ENCODE results near the gene PDZD7.
A peak's percentile ranks its signal among the peaks of the same experiment; 100 is the strongest.

PDZD7 gene

DNA sequence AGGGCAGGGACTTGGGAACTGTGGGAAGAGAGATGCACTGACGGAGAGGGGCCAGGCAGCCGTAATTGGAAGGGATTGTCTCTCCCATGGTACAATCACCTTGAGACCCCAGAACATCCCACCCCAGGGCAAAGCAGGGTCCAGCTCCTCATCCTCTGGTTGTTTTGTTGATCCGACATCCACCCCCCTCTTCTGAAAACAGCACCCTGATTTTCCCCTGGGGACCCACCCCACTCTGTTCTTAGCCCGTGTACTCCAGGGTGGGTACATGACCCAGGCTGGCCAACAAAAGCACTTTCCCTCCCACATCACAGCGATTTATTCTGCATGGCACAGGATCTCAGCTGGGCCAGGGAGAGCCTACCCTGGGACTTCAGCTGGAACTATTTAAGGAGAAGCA is 14.1 kb downstream of the PDZD7 start:
- DNase-seq: no peak

DNA sequence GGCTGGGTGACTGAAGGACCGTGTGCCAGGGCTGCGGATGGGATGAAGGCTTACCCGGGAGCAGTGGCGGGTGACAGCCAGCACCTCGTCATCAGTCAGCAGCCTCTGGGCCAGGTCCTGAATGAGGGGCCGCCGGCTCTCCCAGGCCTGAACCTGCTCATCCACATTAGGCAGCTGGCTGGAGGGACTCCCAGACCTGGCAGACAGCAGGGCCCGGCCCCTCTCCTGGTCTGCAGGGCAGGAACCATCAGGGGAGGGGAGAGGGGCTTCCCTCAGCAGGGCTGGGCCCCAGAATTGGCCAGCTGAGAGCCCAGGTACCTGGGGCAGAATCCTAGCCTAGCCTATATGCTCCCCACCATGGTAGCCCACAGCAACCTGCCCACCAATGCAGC is 15.4 kb downstream of the PDZD7 start:
- DNase-seq: no peak

DNA sequence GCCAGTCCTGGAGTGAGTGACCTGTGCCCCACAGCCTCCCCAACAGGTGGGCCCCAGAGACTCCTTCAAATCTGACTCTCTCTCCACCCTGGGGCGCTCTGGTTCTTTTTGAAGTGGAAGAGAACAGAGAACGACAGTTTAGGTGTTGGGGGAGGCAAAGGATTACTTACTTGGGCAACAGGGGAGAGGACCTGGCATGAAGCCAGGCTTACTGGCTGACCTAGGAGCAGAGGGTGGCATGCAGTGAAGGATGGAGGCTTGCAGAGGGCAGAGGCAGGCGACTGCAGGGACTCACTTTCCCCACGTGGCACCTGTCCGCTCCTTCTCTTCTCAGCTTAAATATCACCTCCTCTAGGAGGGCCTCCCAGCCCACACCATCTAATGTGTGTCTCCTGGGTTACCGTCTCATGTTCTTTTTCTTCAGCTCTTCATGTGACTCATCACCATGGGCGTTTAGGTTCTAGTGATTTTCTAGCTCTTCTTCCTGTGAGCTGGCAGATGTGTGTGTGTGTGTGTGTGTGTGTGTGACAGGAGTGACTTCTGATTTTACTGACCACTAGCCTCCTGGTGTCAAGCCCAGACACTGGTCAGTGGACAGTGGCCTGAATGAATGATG is 15.9 kb downstream of the PDZD7 start:
- DNase-seq: no peak

DNA sequence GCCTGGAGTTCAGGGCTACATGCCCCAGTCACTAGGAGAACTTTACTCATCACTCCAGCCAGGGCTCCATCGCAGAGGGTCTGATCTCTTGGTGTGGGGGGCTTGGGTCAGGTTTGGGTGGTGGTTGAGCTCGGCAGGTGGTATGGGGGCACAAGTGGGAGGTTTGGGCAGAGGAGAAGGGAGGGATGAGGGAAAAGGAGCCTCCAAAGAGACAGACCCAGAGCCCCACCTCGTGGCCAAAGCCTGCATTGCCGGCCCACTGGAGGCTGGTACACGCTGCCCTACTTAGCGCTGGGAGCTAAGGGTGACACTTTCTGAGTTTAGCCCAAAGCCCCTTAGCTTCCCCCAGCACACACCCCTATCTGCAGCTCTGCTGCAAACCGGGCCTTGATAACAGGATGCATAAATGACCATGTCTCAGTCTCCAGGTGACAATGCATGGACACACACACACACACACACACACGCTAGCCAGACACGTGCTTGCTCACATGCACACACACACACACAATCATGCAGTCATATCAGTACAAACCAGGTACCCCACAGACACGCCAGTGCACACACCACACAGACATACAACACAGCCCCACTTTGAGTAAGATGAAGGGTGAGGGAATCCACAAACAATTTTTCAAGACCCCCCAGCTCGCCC is 16.6 kb downstream of the PDZD7 start:
- DNase-seq: peak; percentile 60

DNA sequence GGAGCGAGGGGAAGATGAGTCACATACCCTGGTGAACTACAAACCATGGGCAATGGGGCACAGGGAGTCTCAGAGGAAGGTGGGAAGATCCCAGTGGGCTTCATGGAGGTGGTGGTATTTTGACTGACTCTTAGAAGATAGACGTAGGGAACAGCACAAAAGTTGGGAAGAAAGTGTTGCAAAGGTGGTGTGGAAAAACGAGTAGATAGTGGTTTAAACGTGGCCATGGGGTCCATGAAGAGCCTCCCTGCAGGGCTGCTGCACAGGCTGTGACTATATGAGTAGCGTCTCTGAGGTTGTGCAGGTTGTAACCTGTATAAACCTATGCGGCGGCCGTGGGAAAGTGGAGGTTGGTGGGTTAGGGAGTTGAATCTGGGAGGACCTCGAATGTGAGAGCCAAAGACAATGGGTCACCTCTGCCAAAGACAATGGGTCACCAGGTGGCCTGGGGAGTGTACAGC is 17.5 kb downstream of the PDZD7 start:
- no peak for DNase-seq

DNA sequence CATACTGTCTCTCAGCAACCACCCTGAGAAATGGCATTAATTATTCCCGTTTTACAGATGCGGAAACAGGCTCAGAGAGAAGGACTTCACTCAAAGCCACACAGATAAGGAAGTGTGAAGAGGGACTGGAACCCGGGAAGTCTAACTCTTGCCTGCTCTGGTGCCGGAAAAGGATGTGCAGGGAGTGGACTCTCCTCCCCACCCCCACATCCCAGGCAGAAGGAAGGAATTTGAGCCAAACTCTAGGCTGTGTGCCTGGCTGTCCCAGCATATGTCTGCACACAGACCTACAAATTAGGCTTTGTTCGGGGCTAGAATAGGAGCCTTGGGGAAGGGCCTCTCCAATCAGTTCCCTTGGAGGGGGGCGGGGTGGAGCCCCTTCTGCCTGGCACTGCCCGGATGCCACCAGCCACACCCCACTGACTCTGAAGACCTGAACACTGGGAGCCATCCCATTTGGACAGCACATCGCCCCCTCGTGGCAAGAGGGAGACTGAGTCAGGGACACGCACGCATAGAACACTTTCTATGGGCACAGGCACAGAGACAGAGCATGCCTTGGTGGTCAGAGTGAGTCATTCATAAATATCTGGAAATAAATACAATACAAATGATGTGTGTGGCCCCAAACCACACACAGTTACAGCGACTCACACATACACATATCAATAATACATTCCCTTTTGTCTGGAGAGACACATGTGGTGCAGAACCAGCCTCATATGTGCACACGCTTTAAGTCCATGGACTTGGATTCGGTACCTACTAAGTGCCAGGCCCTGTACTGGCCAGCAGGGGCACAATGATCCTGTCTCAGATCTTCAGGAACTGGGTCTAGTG is 18.2 kb downstream of the PDZD7 start:
- DNase-seq: peak; percentile 80

DNA sequence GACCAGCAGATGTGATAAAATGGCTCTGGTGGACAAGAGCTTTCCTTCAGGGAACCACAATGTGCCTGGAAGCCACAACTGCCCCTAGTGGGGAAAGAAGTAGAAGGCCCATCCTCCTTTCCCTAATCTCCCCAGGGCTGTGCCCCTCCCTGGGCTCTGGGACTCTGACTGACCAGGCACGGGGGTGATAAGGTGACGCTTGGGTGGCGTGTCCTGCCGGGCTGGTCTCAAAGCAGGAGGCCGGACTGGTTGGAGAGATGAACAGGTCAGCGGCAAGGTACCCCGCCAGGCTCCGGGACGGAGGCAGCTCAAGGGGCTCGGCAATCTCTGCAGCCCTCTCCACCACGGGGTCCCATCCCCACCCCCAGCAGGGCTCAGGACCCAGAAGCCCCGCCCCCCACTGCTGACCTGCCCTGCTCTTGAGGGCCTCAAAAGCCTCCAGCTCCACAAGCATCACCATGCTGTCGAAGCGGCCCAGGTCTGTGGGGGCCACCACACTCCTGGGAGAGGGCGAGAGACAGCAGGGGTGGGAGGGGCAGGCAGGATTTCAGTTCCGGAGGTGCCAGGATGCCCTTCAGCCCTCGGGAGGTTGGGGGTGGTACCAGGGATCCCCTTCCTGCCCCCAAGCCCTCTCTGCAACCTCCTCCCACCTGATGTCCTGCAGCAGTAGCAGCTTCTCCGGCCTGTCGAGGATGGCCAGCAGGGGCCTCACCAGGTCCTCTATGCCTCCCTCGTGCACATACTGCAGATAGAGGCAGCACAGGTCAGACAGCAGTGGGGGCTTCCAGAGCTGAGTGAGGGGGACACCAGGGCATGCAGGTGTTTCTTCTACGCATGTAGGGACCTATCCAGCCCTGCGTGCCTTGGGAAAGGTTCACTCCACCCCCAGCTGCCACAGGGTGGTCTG is 19.2 kb downstream of the PDZD7 start:
- DNase-seq: no peak

DNA sequence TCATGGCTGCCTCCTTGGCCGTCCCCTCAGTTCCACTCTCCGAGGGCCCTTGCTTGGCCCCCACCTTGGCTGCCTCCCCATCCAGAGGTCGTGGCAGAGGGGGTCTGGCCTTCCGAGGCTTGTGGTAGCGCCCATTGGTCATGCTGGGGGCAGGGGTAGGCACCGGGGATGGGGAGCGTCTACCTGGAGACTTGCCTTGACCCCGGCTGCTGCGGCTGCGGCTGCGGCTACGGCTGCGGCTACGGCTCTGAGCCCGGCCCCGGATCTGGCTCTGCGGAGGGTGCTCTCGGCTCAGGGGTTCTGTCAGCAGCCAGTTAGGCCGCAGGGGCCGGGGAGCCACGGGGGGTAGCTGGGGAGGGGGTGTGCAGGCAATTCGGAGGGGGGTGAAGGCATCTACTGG is 20.6 kb downstream of the PDZD7 start:
- no peak for DNase-seq

DNA sequence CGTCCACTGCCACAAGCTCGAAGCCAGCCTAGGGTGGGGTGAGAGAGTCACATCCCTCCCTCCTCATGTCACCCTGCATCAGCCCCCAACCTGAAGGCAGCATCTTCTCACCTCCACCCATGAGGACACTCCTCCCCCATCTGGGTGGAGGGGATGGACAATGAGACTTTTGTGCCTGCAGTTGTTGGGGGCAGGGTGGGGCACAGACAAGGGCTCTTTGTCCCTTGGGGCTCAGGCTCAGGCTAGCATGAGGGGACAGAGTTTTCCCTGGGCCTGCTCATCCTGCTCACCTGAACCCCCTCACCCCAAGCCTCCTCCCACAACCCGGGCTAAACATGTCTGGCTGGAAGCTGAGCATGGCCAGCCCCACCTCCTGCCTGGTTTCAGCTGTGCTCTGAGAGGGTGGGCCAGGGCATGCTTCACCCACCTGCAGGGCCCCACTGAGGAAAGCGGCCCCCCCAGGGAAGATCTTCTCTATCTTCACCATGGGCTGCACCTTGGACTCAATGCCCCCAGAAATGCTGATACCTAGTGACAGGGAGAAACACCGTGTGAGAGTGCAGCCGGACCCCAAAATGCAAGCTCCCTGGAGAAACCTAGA is 22.0 kb downstream of the PDZD7 start:
- DNase-seq: no peak

DNA sequence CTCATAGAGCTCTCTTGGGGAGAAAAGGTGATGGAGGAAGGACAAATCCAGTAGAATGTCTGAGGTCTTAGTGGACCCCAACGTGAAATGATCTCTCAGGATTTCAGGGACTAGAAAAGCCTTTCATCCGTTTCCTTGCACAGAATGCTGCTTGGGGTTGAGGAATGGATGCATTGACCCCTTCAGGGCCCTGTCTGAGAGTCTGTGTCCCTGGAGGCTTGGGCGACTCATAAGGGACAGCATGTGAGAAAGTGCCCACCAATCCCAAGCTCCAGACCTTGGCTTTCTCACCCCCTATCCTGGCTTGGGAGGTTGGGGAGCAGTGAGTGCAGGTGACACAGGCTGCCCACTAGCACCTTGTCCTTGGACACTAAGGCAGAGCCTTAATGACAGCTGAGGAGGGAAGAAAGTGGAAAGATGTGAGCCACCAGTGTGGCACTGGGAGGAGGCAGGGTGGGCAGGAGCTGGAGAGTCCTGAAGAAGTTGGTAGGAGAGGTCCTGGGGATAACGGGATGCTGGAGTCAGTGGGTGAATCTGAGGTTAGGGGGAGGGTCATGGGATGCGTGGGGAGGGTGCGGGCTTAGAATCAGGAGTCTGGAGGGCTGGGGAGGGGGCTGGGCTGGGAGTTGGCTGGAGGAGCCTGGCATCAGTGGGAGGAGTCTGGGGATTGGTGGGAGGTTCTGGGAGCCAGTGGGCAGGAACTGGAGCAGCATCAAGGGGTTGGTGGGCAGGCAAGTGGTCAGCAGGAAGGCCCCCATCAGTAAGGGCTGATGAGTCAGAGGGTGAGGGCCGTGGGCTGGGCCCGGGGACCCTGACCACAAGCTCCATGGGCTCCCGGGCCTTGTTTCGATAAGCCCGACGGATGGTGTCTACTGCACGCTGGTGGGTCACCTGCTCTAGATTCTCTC is 22.8 kb downstream of the PDZD7 start:
- no peak for DNase-seq

DNA sequence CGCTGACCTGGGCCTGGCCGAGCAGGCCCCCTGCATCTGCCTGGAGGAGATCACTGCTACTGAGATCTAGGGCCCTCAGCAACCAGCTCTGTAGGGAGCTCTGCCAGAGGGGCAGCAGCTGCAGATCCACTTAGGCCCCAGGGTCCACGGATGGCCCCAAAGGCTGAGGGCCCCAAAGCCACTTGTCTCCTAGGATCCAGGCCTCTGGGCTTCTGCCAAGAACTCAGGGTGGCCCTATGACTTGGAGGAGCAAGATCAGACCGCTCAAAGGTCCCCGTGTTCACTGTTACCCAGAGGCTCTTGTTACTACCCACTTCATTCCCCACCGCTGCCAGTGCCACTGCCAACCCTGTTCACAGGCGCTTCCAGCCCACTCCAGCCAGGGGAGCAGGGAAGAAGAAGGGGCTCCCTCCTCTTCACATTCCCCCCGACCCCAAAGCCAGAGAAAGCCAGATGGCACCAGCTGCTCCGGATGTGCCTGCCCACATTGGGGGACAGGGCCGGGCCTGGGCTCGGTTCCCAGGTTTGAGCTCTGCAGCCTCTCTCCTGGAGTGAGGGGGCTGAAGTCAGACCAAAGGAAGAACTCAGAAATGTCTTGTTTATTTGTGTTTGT is 23.7 kb downstream of the PDZD7 start:
- DNase-seq: no peak

DNA sequence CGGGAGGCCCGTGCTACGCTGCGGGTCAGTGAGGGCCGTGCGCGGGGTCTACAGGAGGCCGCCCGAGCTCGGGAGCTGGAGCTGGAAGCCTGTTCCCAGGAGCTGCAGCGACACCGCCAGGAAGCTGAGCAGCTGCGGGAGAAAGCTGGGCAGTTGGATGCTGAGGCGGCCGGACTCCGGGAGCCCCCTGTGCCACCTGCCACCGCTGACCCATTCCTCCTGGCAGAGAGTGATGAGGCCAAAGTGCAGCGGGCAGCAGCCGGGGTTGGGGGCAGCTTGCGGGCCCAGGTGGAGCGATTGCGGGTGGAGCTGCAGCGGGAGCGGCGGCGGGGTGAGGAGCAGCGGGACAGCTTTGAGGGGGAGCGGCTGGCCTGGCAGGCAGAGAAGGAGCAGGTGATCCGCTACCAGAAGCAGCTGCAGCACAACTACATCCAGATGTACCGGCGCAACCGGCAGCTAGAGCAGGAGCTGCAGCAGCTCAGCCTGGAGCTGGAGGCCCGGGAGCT is 24.3 kb downstream of the PDZD7 start:
- DNase-seq: no peak

DNA sequence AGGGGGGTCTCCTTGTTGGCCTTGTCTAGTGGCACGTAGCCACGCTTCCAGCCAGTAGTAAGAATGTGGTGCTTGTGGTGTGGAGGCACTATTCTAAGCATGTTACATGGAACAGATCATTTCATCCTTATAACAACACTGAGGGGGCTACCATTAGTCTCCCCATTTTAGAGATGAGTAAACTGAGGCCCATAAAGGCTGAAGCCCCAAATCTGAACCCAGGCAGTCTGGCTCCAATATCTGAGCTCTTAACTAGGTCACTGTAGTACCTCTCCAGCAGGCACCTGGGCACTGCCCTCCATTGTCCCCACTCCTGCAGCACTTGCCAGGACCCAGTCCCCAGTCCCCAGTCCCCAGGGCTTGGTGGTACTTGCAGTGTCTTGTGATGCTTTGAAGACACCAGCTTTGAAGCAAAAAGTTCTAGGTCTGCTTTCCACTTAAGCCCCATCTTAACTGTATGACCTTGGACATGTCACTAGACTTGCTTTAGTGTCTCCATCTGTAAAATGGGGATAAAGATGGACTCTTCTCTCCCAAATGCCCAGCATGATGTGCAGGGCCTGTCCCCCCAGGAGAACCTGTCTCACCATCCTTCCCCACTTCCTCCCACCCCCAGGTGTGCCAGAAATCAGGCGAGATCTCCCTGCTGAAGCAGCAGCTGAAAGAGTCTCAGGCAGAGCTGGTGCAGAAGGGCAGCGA is 24.9 kb downstream of the PDZD7 start:
- no peak for DNase-seq

DNA sequence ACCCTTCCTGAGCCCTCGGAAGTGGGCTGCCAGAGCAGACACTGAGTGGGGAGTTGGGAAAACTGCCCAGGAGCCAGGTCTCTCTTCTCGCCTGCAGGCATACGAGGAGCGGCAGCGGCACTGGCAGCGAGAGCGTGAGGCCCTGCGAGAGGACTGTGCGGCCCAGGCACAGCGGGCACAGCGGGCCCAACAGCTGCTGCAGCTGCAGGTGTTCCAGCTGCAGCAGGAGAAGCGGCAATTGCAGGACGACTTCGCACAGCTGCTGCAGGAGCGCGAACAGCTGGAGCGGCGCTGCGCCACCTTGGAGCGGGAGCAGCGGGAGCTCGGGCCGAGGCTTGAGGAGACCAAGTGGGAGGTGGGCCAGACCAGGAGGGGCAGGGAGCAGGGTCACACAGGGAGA is 25.6 kb downstream of the PDZD7 start:
- no peak for DNase-seq

DNA sequence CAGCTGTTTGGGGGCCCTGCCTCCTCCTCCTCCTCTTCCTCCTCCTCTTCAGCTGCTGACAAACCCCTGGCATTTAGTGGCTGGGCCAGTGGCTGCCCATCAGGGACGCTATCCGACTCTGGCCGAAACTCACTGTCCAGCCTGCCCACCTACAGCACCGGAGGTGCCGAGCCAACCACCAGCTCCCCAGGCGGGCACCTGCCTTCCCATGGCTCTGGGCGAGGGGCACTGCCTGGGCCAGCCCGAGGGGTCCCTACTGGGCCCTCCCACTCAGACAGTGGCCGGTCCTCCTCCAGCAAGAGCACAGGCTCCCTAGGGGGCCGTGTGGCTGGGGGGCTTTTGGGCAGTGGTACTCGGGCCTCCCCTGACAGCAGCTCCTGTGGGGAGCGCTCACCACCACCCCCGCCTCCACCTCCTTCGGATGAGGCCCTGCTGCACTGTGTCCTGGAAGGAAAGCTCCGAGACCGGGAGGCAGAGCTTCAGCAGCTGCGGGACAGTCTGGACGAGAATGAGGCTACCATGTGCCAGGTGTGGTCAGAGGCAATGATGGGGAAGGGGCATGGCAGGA is 27.2 kb downstream of the PDZD7 start:
- no peak for DNase-seq

DNA sequence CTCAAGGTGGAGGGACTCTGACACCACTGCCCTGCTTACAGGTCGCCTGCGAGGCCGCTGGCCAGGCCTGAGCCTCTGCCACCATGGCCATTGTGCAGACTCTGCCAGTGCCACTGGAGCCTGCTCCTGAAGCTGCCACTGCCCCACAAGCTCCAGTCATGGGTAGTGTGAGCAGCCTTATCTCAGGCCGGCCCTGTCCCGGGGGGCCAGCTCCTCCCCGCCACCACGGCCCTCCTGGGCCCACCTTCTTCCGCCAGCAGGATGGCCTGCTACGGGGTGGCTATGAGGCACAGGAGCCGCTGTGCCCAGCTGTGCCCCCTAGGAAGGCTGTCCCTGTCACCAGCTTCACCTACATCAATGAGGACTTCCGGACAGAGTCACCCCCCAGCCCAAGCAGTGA is 28.5 kb downstream of the PDZD7 start:
- no peak for DNase-seq

DNA sequence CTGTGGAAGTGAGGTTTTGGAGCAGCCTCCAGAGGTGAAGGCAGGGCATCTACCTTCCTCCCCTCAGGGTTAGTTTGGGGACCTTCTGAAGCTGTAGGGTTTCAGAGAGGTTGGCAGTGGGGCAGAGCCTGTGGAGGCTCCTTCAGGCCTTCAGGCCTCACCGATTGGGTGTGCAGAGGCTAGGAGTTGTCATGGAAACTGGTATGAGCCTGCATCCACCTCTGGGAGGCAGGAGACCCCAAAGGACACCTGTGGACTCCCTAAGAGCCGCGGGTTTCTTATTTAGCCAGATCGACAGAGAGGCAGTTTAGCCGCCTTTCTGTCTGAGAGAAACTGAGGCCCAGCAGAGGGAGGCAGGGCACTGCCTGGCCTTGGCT is 29.3 kb downstream of the PDZD7 start:
- no peak for DNase-seq

DNA sequence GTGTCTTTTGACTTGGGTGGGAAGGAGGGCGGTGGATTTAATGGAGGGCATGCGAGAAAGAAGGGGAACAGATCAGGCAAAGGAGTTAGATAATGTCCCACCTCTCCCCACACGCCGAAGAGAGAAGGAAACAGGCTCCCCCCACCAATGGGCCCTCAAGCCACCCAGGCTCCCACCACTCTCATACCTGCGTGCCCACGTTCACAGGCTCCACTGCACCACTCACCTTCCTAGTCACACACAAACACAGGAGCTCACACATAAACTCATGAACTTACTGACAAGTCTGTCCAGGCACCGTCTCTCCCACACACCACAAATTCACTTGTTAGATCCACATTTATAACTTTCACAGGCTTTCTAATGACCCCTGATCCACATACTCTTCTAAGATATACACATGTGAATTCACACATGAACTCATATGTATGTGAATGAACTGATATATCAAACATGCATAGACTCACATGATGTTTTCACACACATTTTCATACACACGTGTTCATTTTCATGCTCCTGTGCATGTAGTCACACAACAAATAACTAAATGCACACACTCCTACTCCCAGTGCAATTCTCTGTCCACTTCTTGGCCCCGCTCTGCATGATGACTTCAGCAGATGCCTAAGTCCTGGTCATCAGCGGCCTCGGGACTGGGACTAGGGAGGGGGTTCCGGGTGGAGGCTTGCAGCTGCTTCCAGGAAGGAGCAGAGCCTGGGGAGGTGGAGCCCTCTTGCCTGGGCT is 29.8 kb downstream of the PDZD7 start:
- no peak for DNase-seq
